Activated naive CD4-positive, alpha-beta T cell treated with anti-CD3 and anti-CD28 coated beads, Interleukin-2, amount 50 U/mL, for 24 hours (primary cell): ENCODE results near the gene FUT6.
"Not testable (repeated sequence)": the region's sequence is repeated elsewhere in the genome, so short reads cannot be mapped to it uniquely, and the experiment has no call there.

ENCODE experiments used
- H3K27ac Mint-ChIP-seq: one replicate; pipeline ENCODE4 v1.8.0; 2021; ENCODE audit warnings: mild to moderate bottlenecking, mixed read lengths
- H3K27me3 Mint-ChIP-seq: one replicate; pipeline ENCODE4 v1.8.0; 2021; ENCODE audit warnings: mixed read lengths
- H3K36me3 Mint-ChIP-seq: one replicate; pipeline ENCODE4 v1.8.0; 2021; ENCODE audit warnings: mixed read lengths
- H3K4me1 Mint-ChIP-seq: one replicate; pipeline ENCODE4 v1.8.0; 2021; ENCODE audit warnings: mixed read lengths
- H3K4me3 Mint-ChIP-seq: one replicate; pipeline ENCODE4 v1.8.0; 2021; ENCODE audit warnings: mild to moderate bottlenecking, mixed read lengths
- H3K9me3 Mint-ChIP-seq: one replicate; pipeline ENCODE4 v1.8.0; 2021; ENCODE audit warnings: mixed read lengths

The FUT6 gene

DNA sequence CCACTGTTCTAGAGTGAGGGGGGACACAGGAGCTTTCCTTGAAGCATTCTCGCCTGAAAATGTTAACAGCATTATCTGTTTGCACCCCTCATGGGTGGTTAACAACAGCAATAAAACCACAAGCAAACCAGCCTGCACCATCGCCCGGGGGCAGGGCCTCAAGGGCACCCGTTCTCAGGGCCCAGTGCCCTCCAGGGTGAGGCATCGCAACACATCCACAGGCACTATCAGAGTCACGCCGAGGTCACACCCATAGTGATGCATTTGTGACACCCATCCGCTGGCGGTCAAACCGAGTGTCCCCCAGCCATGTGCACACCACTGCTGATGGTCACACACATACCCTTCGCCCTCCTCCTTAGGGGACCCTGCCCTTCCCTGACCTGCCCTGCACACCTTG lies 26.3 kb upstream of the FUT6 start:
- Mint-ChIP-seq H3K4me3 (no peak overlapping the region), H3K27me3 (peaks cover 2% of the 10 kb centered on the region), H3K27ac (no peak overlapping the region), H3K9me3 (no peaks in the 10 kb centered on the region), H3K36me3 (no peaks in the 10 kb centered on the region), H3K4me1 (no peaks in the 10 kb centered on the region)

DNA sequence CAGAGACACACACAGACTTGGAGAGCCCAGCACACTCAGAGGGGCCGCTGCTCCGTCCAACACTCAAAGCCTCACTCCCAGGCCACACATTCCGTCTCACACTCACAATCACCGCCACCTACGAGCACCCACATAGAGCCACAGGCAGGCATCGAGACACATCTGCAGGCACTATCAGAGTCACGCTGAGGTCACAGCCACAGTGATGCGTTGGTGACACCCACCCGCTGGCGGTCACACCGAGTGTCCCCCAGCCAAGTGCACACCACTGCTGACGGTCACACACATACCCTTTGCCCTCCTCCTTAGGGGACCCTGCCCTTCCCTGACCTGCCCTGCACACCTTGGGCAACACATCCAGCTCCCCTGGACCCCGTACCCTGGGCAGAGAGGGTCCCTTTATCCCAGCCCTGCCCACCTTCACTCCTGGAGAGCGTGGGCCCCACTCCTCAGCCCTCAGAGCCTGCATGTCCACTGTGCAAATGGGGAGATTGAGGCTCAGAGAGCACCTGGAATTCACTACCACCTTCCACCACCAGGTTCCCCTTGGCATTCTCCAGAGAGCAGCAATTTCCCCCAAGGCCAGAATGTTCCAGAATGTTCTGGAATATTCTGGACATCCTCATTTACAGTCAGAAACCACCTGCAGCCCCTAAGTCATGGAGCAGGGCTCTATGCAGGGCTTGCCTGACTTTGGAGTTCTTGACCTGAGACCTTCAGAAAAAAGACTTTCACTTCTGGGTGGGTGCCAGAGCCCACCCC lies 25.4 kb upstream of the FUT6 start:
- Mint-ChIP-seq H3K36me3 (no peaks in the 10 kb centered on the region), H3K27me3 (peaks cover 2% of the 10 kb centered on the region), H3K9me3 (no peaks in the 10 kb centered on the region), H3K27ac (no peak overlapping the region), H3K4me3 (no peak overlapping the region), H3K4me1 (no peaks in the 10 kb centered on the region)

DNA sequence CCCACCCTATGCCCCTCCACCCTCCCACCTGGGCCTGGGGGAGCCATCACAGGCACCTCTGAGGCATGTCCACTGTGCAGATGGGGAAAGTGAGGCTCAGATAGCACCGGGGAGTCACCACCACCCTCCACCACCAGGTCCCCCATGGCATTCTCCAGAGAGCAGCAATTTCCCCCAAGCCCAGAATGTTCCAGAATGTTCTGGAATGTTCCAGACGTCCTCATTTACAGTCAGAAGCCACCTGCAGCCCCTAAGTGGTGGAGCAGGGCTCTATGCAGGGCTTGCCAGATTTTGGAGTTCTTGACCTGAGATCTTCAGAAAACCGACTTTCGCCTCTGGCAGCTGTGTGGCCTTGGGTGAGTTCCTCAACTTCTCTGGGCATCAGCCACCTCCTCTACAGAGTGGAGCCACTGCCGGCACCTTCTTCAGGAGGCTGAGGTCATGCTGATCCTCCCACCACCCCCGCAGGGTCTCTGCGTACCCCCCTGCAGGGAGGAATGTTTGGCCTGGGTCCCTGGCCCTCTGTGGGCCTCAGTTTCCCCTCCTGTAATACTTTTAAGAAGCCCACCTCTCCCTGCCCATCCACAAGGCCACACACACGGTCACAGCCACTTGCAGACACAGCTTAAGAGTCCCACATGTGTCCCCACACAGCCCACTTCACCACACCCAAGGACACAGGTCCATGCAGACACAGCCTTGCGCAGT lies 24.7 kb upstream of the FUT6 start:
- no peaks in the 10 kb centered on the region for H3K4me1 Mint-ChIP-seq
- no peak overlapping the region for H3K4me3 Mint-ChIP-seq
- peaks cover 2% of the 10 kb centered on the region for H3K27me3 Mint-ChIP-seq
- H3K27ac Mint-ChIP-seq = no peak overlapping the region
- H3K36me3 Mint-ChIP-seq = no peaks in the 10 kb centered on the region
- no peaks in the 10 kb centered on the region for H3K9me3 Mint-ChIP-seq

DNA sequence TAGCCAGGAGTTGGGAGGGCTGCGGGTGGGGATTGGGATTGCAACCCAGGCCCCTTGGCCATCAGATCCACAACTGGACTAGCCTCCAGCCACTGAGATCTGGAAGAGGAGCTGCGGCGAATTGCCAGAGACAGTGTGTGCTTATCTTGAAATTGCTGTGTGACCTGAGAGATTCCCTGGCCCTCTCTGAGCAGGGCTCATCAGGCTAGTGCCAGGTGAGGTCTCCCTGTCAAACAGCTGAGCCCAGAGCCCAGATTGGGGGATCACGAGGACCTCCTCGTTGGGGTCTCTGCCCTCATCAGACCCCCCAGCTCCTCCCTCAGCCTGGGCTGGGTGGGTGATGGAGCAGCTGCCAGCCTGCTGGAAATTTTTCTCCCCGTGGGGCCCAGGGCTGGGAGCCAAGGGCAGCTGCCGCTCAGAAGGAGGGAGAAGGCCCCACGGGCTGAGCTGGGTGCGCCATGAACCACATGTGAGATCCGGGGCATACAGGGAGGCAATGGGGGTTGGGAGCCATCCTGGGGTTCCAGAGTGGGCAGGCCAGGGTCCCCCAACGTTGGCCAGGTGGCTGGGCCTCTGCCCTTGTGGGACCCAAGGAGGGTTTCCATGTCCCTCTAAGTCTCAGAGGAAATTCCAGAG lies 23.6 kb upstream of the FUT6 start:
- H3K4me3 Mint-ChIP-seq = no peak overlapping the region
- H3K4me1 Mint-ChIP-seq = no peaks in the 10 kb centered on the region
- no peak overlapping the region for H3K27ac Mint-ChIP-seq
- H3K27me3 Mint-ChIP-seq = peaks cover 2% of the 10 kb centered on the region
- H3K36me3 Mint-ChIP-seq = no peaks in the 10 kb centered on the region
- H3K9me3 Mint-ChIP-seq = no peaks in the 10 kb centered on the region

DNA sequence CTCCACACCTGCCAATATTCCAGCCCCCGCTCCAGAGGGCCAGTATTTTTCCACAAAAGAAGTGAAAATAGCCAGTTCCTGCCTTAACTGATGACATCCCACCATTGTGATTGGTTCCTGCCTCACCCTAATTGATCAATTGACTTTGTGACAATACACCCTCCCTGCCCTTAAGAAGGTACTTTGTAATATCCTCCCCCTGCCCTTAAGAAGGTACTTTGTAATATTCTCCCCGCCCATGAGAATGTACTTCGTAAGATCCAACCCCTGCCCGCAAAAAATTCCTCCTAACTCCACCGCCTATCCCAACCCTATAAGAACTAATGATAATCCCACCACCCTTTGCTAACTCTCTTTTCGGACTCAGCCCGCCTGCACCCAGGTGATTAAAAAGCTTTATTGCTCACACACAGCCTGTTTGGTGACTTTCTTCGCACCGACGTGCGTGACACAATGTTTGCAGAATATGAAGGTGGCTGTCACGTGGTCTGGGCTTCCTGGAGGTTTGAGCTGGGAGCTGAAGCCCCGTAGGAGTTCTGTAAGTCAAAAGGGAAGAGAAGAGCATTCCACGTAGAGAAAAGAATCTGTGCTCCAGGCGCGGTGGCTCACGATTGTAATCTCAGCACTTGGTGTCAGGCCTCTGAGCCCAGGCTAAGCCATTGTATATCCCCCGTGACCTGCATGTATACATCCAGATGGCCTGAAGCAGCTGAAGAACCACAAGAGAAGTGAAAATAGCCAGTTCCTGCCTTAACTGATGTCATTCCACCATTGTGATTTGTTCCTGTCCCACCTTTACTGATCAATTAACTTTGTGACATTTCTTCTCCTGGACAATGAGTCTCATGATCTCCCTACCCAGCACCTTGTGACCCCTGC lies 17.9 kb upstream of the FUT6 start:
- Mint-ChIP-seq H3K9me3 (no peaks in the 10 kb centered on the region), H3K4me3 (no peak overlapping the region), H3K36me3 (no peaks in the 10 kb centered on the region), H3K27ac (no peak overlapping the region), H3K4me1 (no peaks in the 10 kb centered on the region), H3K27me3 (peaks cover 2% of the 10 kb centered on the region)

DNA sequence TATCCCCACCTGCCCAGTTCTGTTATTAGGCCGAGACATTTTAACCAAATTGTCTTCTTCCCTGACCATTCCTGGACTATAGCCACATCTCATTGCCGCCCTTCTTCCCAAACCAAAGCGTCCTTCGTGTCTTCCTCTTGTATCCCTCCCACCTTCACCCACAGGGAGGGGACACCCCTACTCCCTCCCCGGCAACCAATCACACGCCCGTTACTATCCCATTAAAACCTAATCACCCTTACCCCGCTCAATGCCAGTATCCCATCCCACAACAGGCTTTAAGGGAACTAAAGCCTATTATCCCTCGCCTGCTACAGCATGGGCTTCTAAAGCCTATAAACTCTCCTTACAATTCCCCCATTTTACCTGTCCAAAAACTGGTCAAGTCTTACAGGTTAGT lies 15.6 kb upstream of the FUT6 start:
- not testable (repeated sequence) for H3K27ac Mint-ChIP-seq, H3K27me3 Mint-ChIP-seq, H3K4me1 Mint-ChIP-seq

DNA sequence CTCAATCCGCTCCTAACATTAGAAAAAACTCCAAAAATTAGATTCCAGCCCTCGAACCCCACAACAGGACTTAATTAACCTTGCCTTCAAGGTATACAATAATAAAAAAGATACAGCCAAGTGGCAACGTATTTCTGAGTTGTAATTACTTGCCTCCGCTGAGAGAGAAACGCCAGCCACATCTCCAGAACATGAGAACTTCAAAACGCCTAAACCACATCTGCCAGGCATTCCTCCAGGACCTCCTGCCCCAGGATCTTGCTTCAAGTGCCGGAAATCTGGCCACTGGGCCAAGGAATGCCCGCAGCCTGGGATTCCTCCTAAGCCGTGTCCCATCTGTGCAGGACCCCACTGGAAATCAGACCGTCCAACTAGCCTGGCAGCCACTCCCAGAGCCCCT lies 14.6 kb upstream of the FUT6 start:
- H3K27ac Mint-ChIP-seq = not testable (repeated sequence)

More for the DNA sequence above, 15.6 kb upstream of the FUT6 start:
- not testable (repeated sequence) for H3K9me3 Mint-ChIP-seq, H3K36me3 Mint-ChIP-seq, H3K4me3 Mint-ChIP-seq

DNA sequence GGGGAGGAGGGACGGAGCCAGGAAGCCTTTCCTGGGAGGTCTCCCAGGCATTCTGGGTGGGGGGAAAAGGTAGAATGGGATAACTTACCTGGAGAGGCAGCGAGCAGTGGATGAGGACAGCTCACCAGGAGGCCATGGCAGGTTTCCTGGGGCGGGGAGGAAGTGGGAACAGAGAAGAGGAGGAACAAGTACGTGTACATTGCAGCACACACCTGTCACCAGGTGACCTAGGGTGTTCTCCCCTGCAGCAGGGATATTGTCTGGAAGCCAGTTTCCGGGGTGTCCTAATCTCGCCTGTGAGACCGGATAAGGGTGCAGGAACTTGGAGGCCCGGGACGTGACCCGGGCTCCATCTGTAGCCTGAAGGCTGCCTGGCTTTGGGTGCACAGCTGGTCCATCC lies 11.8 kb upstream of the FUT6 start, which contains the start of gene FUT3:
Gene FUT3, minus strand, starts transcription at position 148 of the 400 bp plus-strand sequence.
- Mint-ChIP-seq H3K36me3 (no peaks in the 10 kb centered on the region), H3K27ac (no peak within 1 kb of the TSS), H3K4me1 (no peaks in the 10 kb centered on the region), H3K4me3 (no peak within 1 kb of the TSS), H3K27me3 (no peaks in the 10 kb centered on the region), H3K9me3 (no peaks in the 10 kb centered on the region)

More for the DNA sequence above, 14.6 kb upstream of the FUT6 start:
- not testable (repeated sequence) for H3K27me3 Mint-ChIP-seq, H3K36me3 Mint-ChIP-seq, H3K4me3 Mint-ChIP-seq, H3K4me1 Mint-ChIP-seq, H3K9me3 Mint-ChIP-seq

DNA sequence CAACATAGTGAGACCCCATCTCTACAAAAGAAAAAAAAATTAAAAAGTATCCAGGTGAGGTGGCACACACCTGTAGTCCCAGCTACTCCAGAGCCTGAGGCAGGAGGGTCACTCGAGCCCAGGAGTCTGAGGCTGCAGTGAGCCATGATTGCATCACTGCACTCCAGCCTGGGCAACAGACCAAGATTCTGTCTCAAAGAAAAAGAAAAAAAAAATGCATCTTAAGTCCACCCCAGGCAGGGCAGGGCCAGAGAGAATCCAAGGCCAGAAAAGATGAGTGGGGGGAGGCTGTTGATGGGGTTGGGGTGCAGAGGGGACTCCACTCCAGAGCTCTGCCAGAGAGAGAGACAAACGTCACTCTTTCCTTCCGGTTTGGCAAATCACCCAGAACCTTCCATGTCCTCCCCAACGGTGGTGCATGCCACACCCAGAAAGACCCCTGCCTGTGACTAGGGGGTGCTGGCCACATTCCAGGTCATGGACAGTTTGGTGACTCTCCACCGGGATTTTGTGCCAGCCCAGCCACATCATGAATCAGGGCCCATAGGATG lies 11.3 kb upstream of the FUT6 start:
- Mint-ChIP-seq H3K27ac (no peak overlapping the region), H3K9me3 (no peaks in the 10 kb centered on the region), H3K4me1 (no peaks in the 10 kb centered on the region), H3K4me3 (no peak overlapping the region), H3K36me3 (no peaks in the 10 kb centered on the region), H3K27me3 (no peaks in the 10 kb centered on the region)

DNA sequence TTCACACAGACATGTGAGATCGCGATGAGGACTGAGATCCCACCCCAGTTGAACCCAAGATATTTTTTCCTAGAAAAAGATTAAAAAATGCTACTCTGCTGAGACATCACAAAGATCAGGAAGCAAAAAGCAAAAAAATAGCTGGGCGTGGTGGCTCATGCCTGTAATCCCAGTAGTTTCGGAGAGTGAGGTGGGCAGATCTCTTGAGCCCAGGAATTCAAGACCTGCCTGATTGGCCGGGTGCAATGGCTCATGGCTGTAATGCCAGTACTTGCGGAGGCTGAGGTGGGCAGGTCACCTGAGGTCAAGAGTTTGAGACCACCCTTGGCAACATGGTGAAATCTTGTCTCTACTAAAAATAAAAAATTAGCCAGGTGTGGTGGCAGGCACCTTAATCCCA lies 10.7 kb upstream of the FUT6 start:
- Mint-ChIP-seq H3K36me3 (no peaks in the 10 kb centered on the region), H3K27ac (no peak overlapping the region), H3K4me3 (no peak overlapping the region), H3K27me3 (no peaks in the 10 kb centered on the region), H3K4me1 (no peaks in the 10 kb centered on the region), H3K9me3 (no peaks in the 10 kb centered on the region)

DNA sequence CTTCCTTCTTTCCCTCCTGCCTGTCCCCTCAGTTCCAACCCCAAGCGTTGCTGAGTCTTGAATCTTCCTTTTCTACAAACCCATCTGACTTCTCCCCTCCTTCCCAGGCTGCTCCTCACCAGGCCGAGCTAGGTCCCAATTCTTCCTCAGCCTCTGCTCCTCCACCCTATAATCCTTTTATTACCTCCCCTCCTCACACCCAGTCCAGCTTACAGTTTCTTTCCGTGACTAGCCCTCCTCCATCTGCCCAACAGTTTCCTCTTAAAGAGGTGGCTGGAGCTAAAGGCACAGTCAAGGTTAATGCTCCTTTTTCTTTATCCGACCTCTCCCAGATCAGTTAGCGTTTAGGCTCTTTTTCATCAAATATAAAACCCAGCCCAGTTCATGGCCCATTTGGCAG lies 9.1 kb upstream of the FUT6 start:
- not testable (repeated sequence) for H3K36me3 Mint-ChIP-seq, H3K27ac Mint-ChIP-seq, H3K4me3 Mint-ChIP-seq, H3K4me1 Mint-ChIP-seq, H3K27me3 Mint-ChIP-seq, H3K9me3 Mint-ChIP-seq

DNA sequence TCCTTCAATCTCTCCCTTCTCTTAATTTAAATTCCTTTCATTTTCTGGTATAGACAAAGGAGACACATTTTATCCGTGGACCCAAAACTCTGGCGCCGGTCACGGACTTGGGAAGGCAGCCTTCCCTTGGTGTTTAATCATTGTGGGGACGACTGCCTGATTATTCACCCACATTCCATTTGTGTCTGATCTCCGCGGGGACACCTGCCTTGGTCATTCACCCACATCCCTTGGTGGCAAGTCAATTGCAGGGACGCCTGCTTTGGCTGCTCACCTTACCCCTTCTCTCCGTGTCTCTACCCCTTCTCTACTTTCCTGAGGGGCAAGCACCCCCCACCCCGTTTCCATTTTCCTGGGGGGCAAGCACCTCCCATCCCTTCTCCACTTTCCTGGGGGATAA lies 8.3 kb upstream of the FUT6 start:
- not testable (repeated sequence) for H3K27me3 Mint-ChIP-seq

DNA sequence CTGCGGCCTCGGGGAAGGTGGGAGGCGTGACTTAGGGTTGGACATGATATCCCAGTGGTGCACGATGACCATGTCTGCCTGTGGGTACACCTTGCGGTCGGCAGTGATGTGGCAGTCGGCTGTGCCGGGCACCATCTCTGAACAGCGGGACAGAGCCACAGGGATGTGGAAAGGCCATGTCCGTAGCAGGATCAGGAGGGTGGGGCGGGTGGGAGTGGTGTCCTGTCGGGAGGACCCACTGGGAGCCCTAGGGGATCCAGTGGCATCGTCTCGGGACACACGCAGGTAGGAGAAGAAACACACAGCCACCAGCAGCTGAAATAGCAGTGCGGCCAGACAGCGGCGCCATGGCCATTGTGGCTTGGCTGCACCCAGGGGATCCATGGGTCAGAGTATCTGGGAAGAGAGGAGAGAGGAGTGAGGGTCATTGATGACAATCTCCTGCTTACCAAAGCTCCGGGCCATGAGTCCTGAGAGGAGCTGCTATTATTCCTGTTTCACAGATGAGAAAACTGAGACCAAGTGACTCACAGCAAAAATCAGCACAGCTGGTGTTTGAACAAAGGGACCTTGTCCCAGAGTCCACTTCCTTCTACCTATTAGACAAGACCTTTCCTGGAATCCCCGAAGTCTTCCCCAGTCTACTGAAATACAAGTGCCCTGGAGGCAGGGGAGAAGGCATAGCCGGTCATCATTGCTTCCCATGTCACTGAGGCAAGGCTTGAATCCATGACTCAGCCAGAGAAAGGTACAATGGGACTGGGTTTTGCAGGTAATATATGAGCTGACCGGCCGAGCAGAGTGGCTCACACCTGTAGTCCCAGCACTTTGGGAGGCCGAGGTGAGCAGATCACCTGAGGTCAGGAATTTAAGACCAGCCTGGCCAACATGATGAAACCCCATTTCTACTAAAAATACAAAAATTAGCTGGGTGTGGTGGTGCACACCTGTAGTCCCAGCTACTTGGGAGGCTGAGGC lies 5.2 kb upstream of the FUT6 start:
- no peaks in the 10 kb centered on the region for H3K9me3 Mint-ChIP-seq
- no peaks in the 10 kb centered on the region for H3K4me1 Mint-ChIP-seq
- no peaks in the 10 kb centered on the region for H3K36me3 Mint-ChIP-seq
- no peak overlapping the region for H3K27ac Mint-ChIP-seq
- H3K27me3 Mint-ChIP-seq = no peaks in the 10 kb centered on the region
- no peak overlapping the region for H3K4me3 Mint-ChIP-seq

More for the DNA sequence above, 8.3 kb upstream of the FUT6 start:
- not testable (repeated sequence) for H3K36me3 Mint-ChIP-seq, H3K4me3 Mint-ChIP-seq, H3K9me3 Mint-ChIP-seq, H3K4me1 Mint-ChIP-seq, H3K27ac Mint-ChIP-seq

DNA sequence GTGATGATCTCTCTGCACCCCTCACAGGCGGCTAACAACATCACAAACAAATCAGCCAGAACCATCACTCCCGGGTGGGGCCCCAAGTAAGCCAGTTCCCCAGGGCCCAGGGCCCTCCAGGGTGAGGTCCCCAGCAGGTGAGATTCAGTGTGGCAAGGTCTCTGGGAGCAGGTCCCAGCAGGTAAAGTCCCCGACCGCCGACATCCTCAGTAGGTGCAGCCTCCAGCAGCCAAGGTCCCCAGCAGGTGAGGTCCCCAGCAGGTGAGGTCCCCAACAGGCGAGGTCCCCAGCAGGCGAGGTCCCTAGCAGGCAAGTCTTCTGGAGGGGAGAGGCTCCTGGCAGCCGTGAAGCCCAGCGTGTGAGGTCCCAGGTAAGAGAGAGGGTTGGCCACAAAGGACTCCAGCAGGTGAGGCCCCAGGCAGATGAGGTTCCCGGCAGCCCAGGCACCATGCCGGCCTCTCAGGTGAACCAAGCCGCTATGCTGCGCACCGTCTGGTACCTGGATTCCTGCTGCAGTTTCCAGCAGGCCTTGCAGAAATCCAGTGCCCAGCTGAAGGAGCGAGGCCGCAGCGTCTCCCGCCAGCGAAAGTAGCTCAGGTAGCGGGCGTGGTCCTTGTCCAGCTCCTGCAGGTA lies 3.9 kb upstream of the FUT6 start:
- Mint-ChIP-seq H3K4me1 (no peaks in the 10 kb centered on the region), H3K27me3 (no peaks in the 10 kb centered on the region), H3K9me3 (no peaks in the 10 kb centered on the region), H3K36me3 (no peaks in the 10 kb centered on the region), H3K27ac (no peak overlapping the region), H3K4me3 (no peak overlapping the region)
